Heart left ventricle (tissue), 16 donors: ENCODE results near the gene TSPAN15. TPM values are rescaled to one million over a fixed set of nuclear protein-coding genes. Genes with fewer than 3 reads are reported as not detected.
A peak's percentile ranks its signal among the peaks of the same experiment; 100 is the strongest.

Experiments used
- ATAC-seq, 4 donors: fragments of 200-7000 bp; cut with Tn5 transposase; one replicate each; pipeline ENCODE4 v1.9.1; 2020 to 2022; ENCODE audit warnings: moderate library complexity in 4 of 4, mild to moderate bottlenecking in 3 of 4, moderate number of reproducible peaks in 1 of 4
- DNase-seq, 5 donors: peaks; one replicate each; pipeline ENCODE4 v3.0.0-alpha.2; 2020
- H3K27ac ChIP-seq, 12 donors: fragments of 200-600 bp; sonication (generic) in 4 of 12; one replicate each; pipeline versions ENCODE4 v1.5.0 to v1.8.0; 2016 to 2022; ENCODE audit warnings: mild to moderate bottlenecking in 2 of 12
- H3K27me3 ChIP-seq, 9 donors: fragments of 200-600 bp; sonication (generic) in 2 of 9; one replicate each; pipeline versions ENCODE4 v1.5.1 to v1.8.0; 2016 to 2022; ENCODE audit warnings: mild to moderate bottlenecking in 3 of 9
- H3K36me3 ChIP-seq, 9 donors: fragments of 200-600 bp; sonication (generic) in 2 of 9; one replicate each; pipeline versions ENCODE4 v1.5.0 to v1.8.0; 2018 to 2022; ENCODE audit warnings: mild to moderate bottlenecking in 2 of 9
- H3K4me1 ChIP-seq, 12 donors: fragments of 200-600 bp; sonication (generic) in 4 of 12; one replicate each; pipeline versions ENCODE4 v1.5.0 to v1.8.0; 2016 to 2022; ENCODE audit warnings: mild to moderate bottlenecking in 3 of 12
- H3K4me3 ChIP-seq, 12 donors: fragments of 200-600 bp; sonication (generic) in 4 of 12; one replicate each; pipeline versions ENCODE4 v1.5.0 to v1.8.0; 2017 to 2022; ENCODE audit warnings: mild to moderate bottlenecking in 9 of 12, moderate library complexity in 4 of 12
- H3K9me3 ChIP-seq, 12 donors: fragments of 200-600 bp; sonication (generic) in 4 of 12; one replicate each; pipeline versions ENCODE4 v1.5.0 to v1.8.0; 2016 to 2022; ENCODE audit warnings: mild to moderate bottlenecking in 1 of 12
- CTCF ChIP-seq, 12 donors: fragments of 200-600 bp; sonication (generic) in 4 of 12; IDR thresholded peaks; one replicate each; pipeline versions ENCODE4 v1.5.0 to v1.8.0; 2018 to 2022; ENCODE audit warnings: antibody characterized with exemption in 12 of 12, mild to moderate bottlenecking in 5 of 12
- POLR2A ChIP-seq, 2 donors: fragments of 450-650 bp; IDR thresholded peaks; one replicate each; pipeline ENCODE4 v1.6.1; 2017; ENCODE audit warnings: antibody characterized with exemption in 2 of 2, mild to moderate bottlenecking in 2 of 2, moderate library complexity in 2 of 2
- WGBS, 4 donors: extraction: QIAGEN DNeasy Blood & Tissue Kit in 2 of 4; methylation state at CpG; one replicate each; pipeline versions ENCODE4 v1.1.5 to v1.1.7; 2013 to 2018; 5-methylcytosine and 5-hydroxymethylcytosine counted together
- intact Hi-C, 10 donors: fragments of 100-400 bp; cut with DNase I; formaldehyde crosslinking; loops; one replicate each; pipeline versions ENCODE4 v1.11.1 to v1.14.2; 2022
- polyA plus RNA-seq, 2 donors: library from polyadenylated mRNA; stranded (reverse); fragments of 200-250 nt; gene quantifications; one replicate each; pipeline ENCODE4 v1.2.3, GENCODE V29; 2013
- total RNA-seq, 9 donors: library from RNA; depleted of rRNA in 2 of 9; stranded (reverse); fragments of >200 nt in 2 of 9; fragmentation: NEBNext Ultra II Directional in 3 of 9; extraction: Animal tissue kit (Norgen Biotek cat#: 25700) in 3 of 9; gene quantifications; one replicate each; pipeline versions ENCODE4 v1.1.0 to v1.2.4, GENCODE V29; 2016 to 2023
- donor health status: ischemic (EF 13 %, LVEDD 7.1; RV severe dilation, severe dysfunction).
- donor health status: healthy with polysubstance abuse.
- donor health status: DM: no; HTN: yes; CAD: no.
- donor health status: DM: no; HTN: no; CAD: no.
- donor health status: ischemic (EF 25% LVEDD 6.9; RV normal size, moderate dysfunction).
- donor health status: ischemic (EF 25% LVEDD 5.7; RV mildly dilated, moderate dysfunction).
- donor health status: healthy.
- donor health status: DM: yes; HTN: yes; CAD: no.
- donor health status: ischemic (EF 35%, LVEDD 5.7; RV mildly dilated, moderate dysfunction).
- donor health status: nonischemic (EF 11% LVEDD 7.7; RV severe dilation, severe dysfunction).
- donor health status: DM: yes; HTN: yes; CAD: no.
- donor health status: PGD.
- donor health status: ischemic (EF 29% LVEDD 5.4; RV normal size, mild dysfunction).
- donor health status: nonischemic (EF 23%, LVEDD 6.1; RV moderate dilation, normal function).

TSPAN15 gene
- total and polyA plus RNA-seq, 11 donors = 4.5 to 20.2 (median 11.1) TPM

DNA sequence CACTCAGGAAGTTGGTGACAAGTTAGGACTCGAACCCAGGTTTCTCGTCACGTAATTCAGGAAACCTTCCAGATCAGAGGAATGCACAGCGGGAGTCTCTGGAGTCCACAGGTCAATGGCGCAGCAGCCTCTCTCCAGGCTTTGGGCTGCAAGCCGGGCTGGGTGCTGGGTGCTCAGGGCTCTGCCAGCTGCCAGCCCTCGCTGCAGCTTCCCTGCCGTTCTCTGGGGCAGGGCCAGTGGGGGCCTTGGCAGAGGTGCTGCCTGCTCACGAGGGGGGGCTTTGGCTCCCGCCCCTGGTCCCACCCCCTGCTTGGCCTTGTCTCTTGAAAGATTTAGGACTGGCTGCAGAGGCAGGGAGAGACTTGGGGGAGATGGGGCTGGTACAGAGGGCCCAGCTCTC lies 34.6 kb upstream of the TSPAN15 start, which contains the start of gene TACR2:
TACR2 (minus strand) TSS at position 224 of the 400 bp plus-strand sequence. CDS start 595 bp downstream, outside the sequence.
- Histone ChIP-seq H3K4me1 (peaks cover 0 to 7% (median 0%) of the 10 kb centered on the region in 12 donors), H3K4me3 (no peak within 1 kb of the TSS), H3K27ac (peak within 1 kb of the TSS in 1 of 12 donors; percentile 93), H3K27me3 (no peaks in the 10 kb centered on the region), H3K36me3 (no peaks in the 10 kb centered on the region), H3K9me3 (no peaks in the 10 kb centered on the region)
- 38 to 74% (median 57%) methylated on average over 8 to 10 of the region's 10 CpGs for WGBS, 4 donors
- TF ChIP-seq CTCF (IDR thresholded peaks at IDR 0.05) (no peak), POLR2A (IDR thresholded peaks at IDR 0.05) (no peak)
- intact Hi-C loops = no loop called here
- ATAC-seq (peak in 2 of 4 donors; percentile 14 to 16), DNase-seq (peak in 1 of 5 donors; percentile 19)

DNA sequence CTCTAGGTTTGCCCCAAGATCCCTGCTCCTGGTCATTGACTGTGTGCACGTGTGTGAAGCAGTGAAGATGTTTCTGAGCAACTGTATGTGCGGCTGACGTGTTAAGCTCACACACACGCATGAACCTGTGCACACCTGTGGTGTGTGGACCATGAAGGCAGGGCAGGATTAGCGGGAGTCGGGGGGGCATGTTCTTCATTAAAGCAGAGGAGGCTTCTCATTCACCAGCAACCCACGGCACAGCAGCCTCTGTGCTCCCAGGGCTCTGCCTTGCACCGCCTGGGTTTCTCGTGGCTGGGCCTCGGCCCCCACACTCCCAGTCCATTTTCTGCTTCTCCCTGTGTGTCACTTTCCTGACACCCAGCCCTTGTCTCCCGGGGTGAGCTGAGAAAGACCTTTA lies 33.7 kb upstream of the TSPAN15 start:
- DNase-seq = peak in 1 of 5 donors; percentile 17
- no peak for ATAC-seq
- TF ChIP-seq POLR2A (IDR thresholded peaks at IDR 0.05) (no peak), CTCF (IDR thresholded peaks at IDR 0.05) (no peak)
- Histone ChIP-seq H3K27ac (peak overlapping the region in 1 of 12 donors; percentile 93), H3K4me1 (peaks cover 0 to 11% (median 2%) of the 10 kb centered on the region in 12 donors), H3K4me3 (no peak overlapping the region), H3K36me3 (no peaks in the 10 kb centered on the region), H3K27me3 (no peaks in the 10 kb centered on the region), H3K9me3 (no peaks in the 10 kb centered on the region)
- 87 to 92% (median 90%) methylated on average over 11 of the region's 11 CpGs for WGBS, 4 donors
- intact Hi-C loops = no loop called here

DNA sequence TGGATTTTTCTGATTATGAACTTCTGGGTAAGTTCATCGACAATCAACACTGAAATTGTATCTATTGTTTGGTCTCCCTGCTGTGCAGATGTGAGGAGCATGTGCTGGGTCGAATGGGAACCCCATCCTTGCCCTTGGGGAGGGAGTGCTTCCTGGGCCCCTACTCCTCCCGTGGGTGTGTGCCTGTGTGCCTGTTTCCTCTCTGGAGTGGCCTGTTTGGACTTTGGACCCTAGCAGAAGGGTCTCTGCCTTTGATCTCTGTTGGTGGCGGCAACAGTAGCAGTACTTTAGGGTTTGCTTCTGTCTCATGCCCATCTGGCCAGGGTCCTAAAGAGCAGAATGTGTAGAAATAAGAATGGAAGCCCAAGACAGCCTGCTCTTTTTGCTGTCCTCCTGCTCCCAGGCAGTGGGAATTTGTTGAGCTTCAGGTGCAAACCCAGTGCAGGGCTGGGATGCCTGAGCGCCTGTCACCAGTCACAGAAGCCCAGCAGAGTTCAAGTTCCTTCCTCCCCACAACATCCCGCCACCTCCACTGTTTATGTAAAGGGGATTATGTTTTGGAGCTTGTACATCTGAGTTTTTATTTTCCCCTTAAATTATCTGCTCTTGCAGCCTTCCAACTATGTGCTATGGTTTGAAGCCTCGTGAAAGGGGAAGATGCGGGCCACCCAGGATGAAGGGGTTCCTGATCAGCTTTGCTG lies 33.1 kb upstream of the TSPAN15 start:
- Histone ChIP-seq H3K27ac (peak overlapping the region in 1 of 12 donors; percentile 93), H3K4me1 (peaks cover 0 to 9% (median 1%) of the 10 kb centered on the region in 12 donors), H3K36me3 (no peaks in the 10 kb centered on the region), H3K27me3 (no peaks in the 10 kb centered on the region), H3K4me3 (no peak overlapping the region), H3K9me3 (no peaks in the 10 kb centered on the region)
- TF ChIP-seq CTCF (IDR thresholded peaks at IDR 0.05) = no peak
- TF ChIP-seq POLR2A (IDR thresholded peaks at IDR 0.05) = no peak
- 80 to 84% (median 82%) methylated on average over 8 of the region's 8 CpGs for WGBS, 4 donors
- ATAC-seq (no peak), DNase-seq (no peak)
- intact Hi-C loops = no loop called here

- WGBS, 4 donors = 89 to 93% (median 92%) methylated on average over 15 to 18 of the region's 18 CpGs
- intact Hi-C loops = no loop called here
- Histone ChIP-seq H3K27ac (peak overlapping the region in 1 of 12 donors; percentile 93), H3K4me1 (peaks cover 0 to 9% (median 0%) of the 10 kb centered on the region in 12 donors), H3K36me3 (no peaks in the 10 kb centered on the region), H3K4me3 (no peak overlapping the region), H3K9me3 (no peaks in the 10 kb centered on the region), H3K27me3 (no peaks in the 10 kb centered on the region)
- TF ChIP-seq CTCF (IDR thresholded peaks at IDR 0.05) = no peak
- TF ChIP-seq POLR2A (IDR thresholded peaks at IDR 0.05) = no peak
- DNase-seq (no peak), ATAC-seq (no peak)
Measured at GRCh38 chr10:69419096-69419743, 32.0 kb upstream of the TSPAN15 start.
